Epidermal melanocyte (primary cell): ENCODE data around the gene DMRT1.
"Not testable (repeated sequence)": the region's sequence is repeated elsewhere in the genome, so short reads cannot be mapped to it uniquely, and the experiment has no call there.

Experiments used
- DNase-seq: peaks from one replicate; pipeline ENCODE4 v3.0.0; 2011; ENCODE audit warnings: low spot score; ENCODE audit not compliant: insufficient read length

The DMRT1 gene

GRCh38 chr9:859251-859650, 17.8 kb downstream of the DMRT1 start:
- DNase-seq: no peak

- no peak for DNase-seq
Observed at GRCh38 chr9:860706-861105, 19.2 kb downstream of the DMRT1 start.

GRCh38 chr9:861525-861924, 20.0 kb downstream of the DMRT1 start:
- not testable (repeated sequence) for DNase-seq

GRCh38 chr9:875119-875962, 33.8 kb downstream of the DMRT1 start:
- DNase-seq: no peak

GRCh38 chr9:876425-876824, 34.9 kb downstream of the DMRT1 start:
- DNase-seq: no peak

- DNase-seq: no peak
Observed at GRCh38 chr9:878239-878638, 36.7 kb downstream of the DMRT1 start.

- no peak for DNase-seq
Observed at GRCh38 chr9:880725-881124, 39.2 kb downstream of the DMRT1 start.

GRCh38 chr9:882416-882924, 41.0 kb downstream of the DMRT1 start:
- DNase-seq: no peak

- no peak for DNase-seq
Observed at GRCh38 chr9:883011-883410, 41.5 kb downstream of the DMRT1 start.

GRCh38 chr9:886886-887285, 45.4 kb downstream of the DMRT1 start:
- no peak for DNase-seq

GRCh38 chr9:892123-892522, 50.6 kb downstream of the DMRT1 start:
- no peak for DNase-seq

GRCh38 chr9:893115-893514, 51.6 kb downstream of the DMRT1 start:
- no peak for DNase-seq

- no peak for DNase-seq
Observed at GRCh38 chr9:893843-894420, 52.4 kb downstream of the DMRT1 start.

GRCh38 chr9:899440-900184, 58.1 kb downstream of the DMRT1 start:
- DNase-seq: no peak

GRCh38 chr9:903886-904285, 62.4 kb downstream of the DMRT1 start:
- DNase-seq: no peak

- DNase-seq: no peak
Observed at GRCh38 chr9:905906-906305, 64.4 kb downstream of the DMRT1 start.

GRCh38 chr9:908536-909205, 67.2 kb downstream of the DMRT1 start:
- DNase-seq: no peak

- DNase-seq: no peak
Observed at GRCh38 chr9:911005-911404, 69.5 kb downstream of the DMRT1 start.

- no peak for DNase-seq
Observed at GRCh38 chr9:912776-913175, 71.3 kb downstream of the DMRT1 start.

GRCh38 chr9:913526-913925, 72.0 kb downstream of the DMRT1 start:
- not testable (repeated sequence) for DNase-seq

GRCh38 chr9:917730-918129, 76.2 kb downstream of the DMRT1 start:
- no peak for DNase-seq

- DNase-seq: no peak
Observed at GRCh38 chr9:920927-921326, 79.4 kb downstream of the DMRT1 start.
